ENCODE data around the gene EEFSEC. TPM values are rescaled to one million over a fixed set of nuclear protein-coding genes. Genes with fewer than 3 reads are reported as not detected.

EEFSEC gene
- total RNA-seq, 1 donor from 2014 or later, result 0.92 TPM

GRCh38 chr3:128324911-128325592 lies 171.8 kb downstream of the EEFSEC start:
- Histone ChIP-seq H3K4me2 (no peak overlapping the region), H2AFZ (replicated peaks) (no peak overlapping the region), H3K9ac (no peak overlapping the region), H4K20me1 (ENCODE audit: low read depth) (no peaks in the 10 kb centered on the region), H3K4me1 (peaks cover 2% of the 10 kb centered on the region), H3K27ac (no peak overlapping the region), H3K4me3 (no peak overlapping the region), H3F3A (ENCODE audit: low read depth) (no peaks in the 10 kb centered on the region), H3K36me3 (no peaks in the 10 kb centered on the region), H3K79me2 (ENCODE audit: low read depth) (no peaks in the 10 kb centered on the region), H3K9me3 (ENCODE audit: low read depth) (no peaks in the 10 kb centered on the region), H3K27me3 (no peaks in the 10 kb centered on the region)
- no peaks in the 10 kb centered on the region for H3K36me3 Mint-ChIP-seq
- TF ChIP-seq EZH2 (IDR thresholded peaks at IDR 0.05) (no peak), CTCF (IDR thresholded peaks at IDR 0.05) (no peak), EZH2phosphoT487 (IDR thresholded peaks at IDR 0.05) (no peak)
- peaks cover 7% of the 10 kb centered on the region for H3K4me1 Mint-ChIP-seq
- H3K27ac Mint-ChIP-seq, result no peak overlapping the region
- no peak for DNase-seq (ENCODE audit: low spot score)
- H3K4me3 Mint-ChIP-seq, result no peak overlapping the region
- H3K27me3 Mint-ChIP-seq (ENCODE audit: insufficient read depth, low read depth), result no peaks in the 10 kb centered on the region
- no peaks in the 10 kb centered on the region for H3K9me3 Mint-ChIP-seq

- H3F3A ChIP-seq (ENCODE audit: low read depth), result no peaks in the 10 kb centered on the region
- no peaks in the 10 kb centered on the region for H3K9me3 ChIP-seq (ENCODE audit: low read depth)
- no peak overlapping the region for H3K9ac ChIP-seq
- Mint-ChIP-seq H3K4me1 (peaks cover 7% of the 10 kb centered on the region), H3K9me3 (no peaks in the 10 kb centered on the region), H3K36me3 (no peaks in the 10 kb centered on the region), H3K27ac (peak overlapping the region; percentile 49), H3K4me3 (no peak overlapping the region), H3K27me3 (ENCODE audit: insufficient read depth, low read depth) (no peaks in the 10 kb centered on the region)
- H3K27ac ChIP-seq, result no peak overlapping the region
- H4K20me1 ChIP-seq (ENCODE audit: low read depth), result no peaks in the 10 kb centered on the region
- H3K27me3 ChIP-seq, result no peaks in the 10 kb centered on the region
- H3K79me2 ChIP-seq (ENCODE audit: low read depth), result no peaks in the 10 kb centered on the region
- no peak overlapping the region for H2AFZ ChIP-seq (replicated peaks)
- H3K4me3 ChIP-seq, result no peak overlapping the region
- no peaks in the 10 kb centered on the region for H3K36me3 ChIP-seq
- TF ChIP-seq EZH2phosphoT487 (IDR thresholded peaks at IDR 0.05) (no peak), CTCF (IDR thresholded peaks at IDR 0.05) (no peak), EZH2 (IDR thresholded peaks at IDR 0.05) (no peak)
- H3K4me1 ChIP-seq, result peaks cover 3% of the 10 kb centered on the region
- no peak overlapping the region for H3K4me2 ChIP-seq
- DNase-seq (ENCODE audit: low spot score), result no peak
These were observed 173.0 kb downstream of the EEFSEC start for GRCh38 chr3:128326051-128326823.

GRCh38 chr3:128327606-128328031 lies 174.3 kb downstream of the EEFSEC start:
- no peak overlapping the region for H3K4me2 ChIP-seq
- H3K36me3 ChIP-seq, result no peaks in the 10 kb centered on the region
- H4K20me1 ChIP-seq (ENCODE audit: low read depth), result no peaks in the 10 kb centered on the region
- no peak for TF ChIP-seq EZH2 (IDR thresholded peaks at IDR 0.05)
- TF ChIP-seq CTCF (IDR thresholded peaks at IDR 0.05), result no peak
- TF ChIP-seq EZH2phosphoT487 (IDR thresholded peaks at IDR 0.05), result no peak
- no peak overlapping the region for H3K9ac ChIP-seq
- no peaks in the 10 kb centered on the region for H3K36me3 Mint-ChIP-seq
- H3K9me3 ChIP-seq (ENCODE audit: low read depth), result no peaks in the 10 kb centered on the region
- no peak overlapping the region for H3K27ac Mint-ChIP-seq
- no peaks in the 10 kb centered on the region for H3K9me3 Mint-ChIP-seq
- no peak overlapping the region for H3K27ac ChIP-seq
- H3K4me3 ChIP-seq, result no peak overlapping the region
- no peaks in the 10 kb centered on the region for H3K27me3 ChIP-seq
- DNase-seq (ENCODE audit: low spot score), result no peak
- peaks cover 3% of the 10 kb centered on the region for H3K4me1 ChIP-seq
- H3F3A ChIP-seq (ENCODE audit: low read depth), result no peaks in the 10 kb centered on the region
- no peaks in the 10 kb centered on the region for H3K27me3 Mint-ChIP-seq (ENCODE audit: insufficient read depth, low read depth)
- no peak overlapping the region for H2AFZ ChIP-seq (replicated peaks)
- no peak overlapping the region for H3K4me3 Mint-ChIP-seq
- no peaks in the 10 kb centered on the region for H3K79me2 ChIP-seq (ENCODE audit: low read depth)
- peaks cover 4% of the 10 kb centered on the region for H3K4me1 Mint-ChIP-seq
